HEK293T (cell line): ENCODE results near the gene BAIAP2L2.
"Not testable (repeated sequence)": the region's sequence is repeated elsewhere in the genome, so short reads cannot be mapped to it uniquely, and the experiment has no call there.

Experiments
- CTCF ChIA-PET: fragments of 350-600 bp; formaldehyde crosslinking; extraction: SDS; loops from one replicate; lab custom pipeline; 2021; ENCODE audit warnings: antibody characterized with exemption, inconsistent platforms; lab: Yijun Ruan, JAX
- POLR2A ChIA-PET: fragments of 350-600 bp; formaldehyde crosslinking; extraction: SDS; loops from one replicate; lab custom pipeline; 2020; ENCODE audit warnings: antibody characterized with exemption, inconsistent platforms; lab: Yijun Ruan, JAX
- DNase-seq: peaks from one replicate; pipeline ENCODE4 v3.0.0; 2012; ENCODE audit warnings: mixed read lengths; ENCODE audit errors: extremely low spot score
- ARNT ChIP-seq: fragments of 450-650 bp; IDR thresholded peaks from 2 replicates; pipeline ENCODE4 v1.6.1; 2017; ENCODE audit warnings: mild to moderate bottlenecking
- BHLHE40 ChIP-seq: fragments of 450-650 bp; IDR thresholded peaks from 2 replicates; pipeline ENCODE4 v1.6.1; 2016; ENCODE audit warnings: mild to moderate bottlenecking, moderate library complexity, borderline replicate concordance
- CTBP1 ChIP-seq: fragments of 450-650 bp; IDR thresholded peaks from 2 replicates; pipeline ENCODE4 v1.6.1; 2016; ENCODE audit warnings: borderline replicate concordance
- ELF4 ChIP-seq: fragments of 450-650 bp; IDR thresholded peaks from 2 replicates; pipeline ENCODE4 v1.6.1; 2017; ENCODE audit warnings: antibody characterized with exemption
- FOXA1 ChIP-seq: fragments of 450-650 bp; IDR thresholded peaks from 2 replicates; pipeline ENCODE4 v1.6.1; 2016; ENCODE audit warnings: mild to moderate bottlenecking
- FOXK2 ChIP-seq: fragments of 450-650 bp; IDR thresholded peaks from 2 replicates; pipeline ENCODE4 v1.6.1; 2016; ENCODE audit warnings: mild to moderate bottlenecking
- FOXM1 ChIP-seq: fragments of 450-650 bp; IDR thresholded peaks from 2 replicates; pipeline ENCODE4 v1.6.1; 2017; ENCODE audit warnings: mild to moderate bottlenecking, borderline replicate concordance
- HDGF ChIP-seq: fragments of 450-650 bp; IDR thresholded peaks from 2 replicates; pipeline ENCODE4 v1.6.1; 2017; ENCODE audit warnings: antibody characterized with exemption, borderline replicate concordance
- L3MBTL2 ChIP-seq: fragments of 450-650 bp; conservative IDR thresholded peaks from 2 replicates; pipeline ENCODE4 v1.6.1; 2016; ENCODE audit warnings: mild to moderate bottlenecking
- LEF1 ChIP-seq: fragments of 450-650 bp; IDR thresholded peaks from 2 replicates; pipeline ENCODE4 v1.6.1; 2017; ENCODE audit warnings: mild to moderate bottlenecking, borderline replicate concordance
- NFRKB ChIP-seq: fragments of 450-650 bp; IDR thresholded peaks from 2 replicates; pipeline ENCODE4 v1.6.1; 2016; ENCODE audit warnings: mild to moderate bottlenecking, moderate library complexity
- PKNOX1 ChIP-seq: fragments of 450-650 bp; IDR thresholded peaks from 2 replicates; pipeline ENCODE4 v1.6.1; 2016
- SP1 ChIP-seq: fragments of 450-650 bp; IDR thresholded peaks from 2 replicates; pipeline ENCODE4 v1.6.1; 2017
- SUZ12 ChIP-seq: fragments of 450-650 bp; IDR thresholded peaks from 2 replicates; pipeline ENCODE4 v1.6.1; 2016; ENCODE audit warnings: mild to moderate bottlenecking
- TARDBP ChIP-seq: fragments of 450-650 bp; IDR thresholded peaks from 2 replicates; pipeline ENCODE4 v1.6.1; 2016
- ZNF384 ChIP-seq: fragments of 450-650 bp; IDR thresholded peaks from 2 replicates; pipeline ENCODE4 v1.6.1; 2016

BAIAP2L2 gene

GRCh38 chr22:38040953-38041759, 69.3 kb downstream of the BAIAP2L2 start:
- POLR2A ChIA-PET = no interaction called here
- no peak for TF ChIP-seq SUZ12
- TF ChIP-seq FOXM1 = no peak
- TF ChIP-seq CTBP1 = no peak
- TF ChIP-seq BHLHE40 = no peak
- no peak for TF ChIP-seq ELF4
- TF ChIP-seq TARDBP = no peak
- no peak for TF ChIP-seq NFRKB
- TF ChIP-seq SP1 = no peak
- no peak for TF ChIP-seq ZNF384
- no peak for TF ChIP-seq HDGF
- no peak for TF ChIP-seq ARNT
- TF ChIP-seq L3MBTL2 = no peak
- TF ChIP-seq PKNOX1 = no peak
- no peak for DNase-seq
- CTCF ChIA-PET = interaction anchor here (0.7 to 1.4 kb wide), 2 partner anchors 11 to 145 kb away, joined by 3 to 6 read pairs; no protein-coding TSS in a partner anchor

GRCh38 chr22:38038890-38039812, 71.3 kb downstream of the BAIAP2L2 start:
- TF ChIP-seq FOXM1 (no peak), L3MBTL2 (no peak)
- CTCF ChIA-PET = interaction anchor here (0.6 kb wide), 1 partner anchor 885 kb away, joined by 5 read pairs; no protein-coding TSS in a partner anchor
- DNase-seq = no peak
- POLR2A ChIA-PET = no interaction called here

GRCh38 chr22:38038426-38038825, 72.1 kb downstream of the BAIAP2L2 start:
- no peak for DNase-seq
- TF ChIP-seq ARNT (no peak), HDGF (no peak), FOXM1 (no peak), FOXK2 (no peak), BHLHE40 (no peak), SUZ12 (no peak), PKNOX1 (no peak), NFRKB (no peak), L3MBTL2 (no peak), SP1 (no peak), ELF4 (no peak), CTBP1 (no peak), LEF1 (no peak), ZNF384 (no peak), TARDBP (no peak), FOXA1 (no peak)
- ChIA-PET POLR2A (no interaction called here), CTCF (interaction anchor here (1.4 kb wide), 1 partner anchor 66 kb away, joined by 3 read pairs; no protein-coding TSS in a partner anchor)

GRCh38 chr22:38037367-38038150, 72.9 kb downstream of the BAIAP2L2 start:
- DNase-seq, POLR2A ChIA-PET: not testable (repeated sequence)
- CTCF ChIA-PET = interaction anchor here (1.4 kb wide), 1 partner anchor 67 kb away, joined by 3 read pairs; no protein-coding TSS in a partner anchor

- TF ChIP-seq FOXA1 (no peak), ELF4 (no peak), NFRKB (no peak), ZNF384 (no peak), BHLHE40 (no peak), PKNOX1 (no peak), LEF1 (no peak), L3MBTL2 (no peak), ARNT (no peak), HDGF (no peak), TARDBP (no peak), FOXM1 (no peak), FOXK2 (no peak), CTBP1 (no peak), SP1 (no peak), SUZ12 (no peak)
- DNase-seq = no peak
- POLR2A ChIA-PET = no interaction called here
- CTCF ChIA-PET = no interaction called here
Measured at GRCh38 chr22:38036392-38037062, 74.0 kb downstream of the BAIAP2L2 start.
